Fibroblast of skin of left biceps (primary cell): ENCODE results near the gene GBX2.

Source experiments
- DNase-seq, 2 experiments: peaks; one replicate each; pipeline ENCODE4 v3.0.0-alpha.2; 2013; ENCODE audit warnings: low read depth in 2 of 2

Gene GBX2

DNA sequence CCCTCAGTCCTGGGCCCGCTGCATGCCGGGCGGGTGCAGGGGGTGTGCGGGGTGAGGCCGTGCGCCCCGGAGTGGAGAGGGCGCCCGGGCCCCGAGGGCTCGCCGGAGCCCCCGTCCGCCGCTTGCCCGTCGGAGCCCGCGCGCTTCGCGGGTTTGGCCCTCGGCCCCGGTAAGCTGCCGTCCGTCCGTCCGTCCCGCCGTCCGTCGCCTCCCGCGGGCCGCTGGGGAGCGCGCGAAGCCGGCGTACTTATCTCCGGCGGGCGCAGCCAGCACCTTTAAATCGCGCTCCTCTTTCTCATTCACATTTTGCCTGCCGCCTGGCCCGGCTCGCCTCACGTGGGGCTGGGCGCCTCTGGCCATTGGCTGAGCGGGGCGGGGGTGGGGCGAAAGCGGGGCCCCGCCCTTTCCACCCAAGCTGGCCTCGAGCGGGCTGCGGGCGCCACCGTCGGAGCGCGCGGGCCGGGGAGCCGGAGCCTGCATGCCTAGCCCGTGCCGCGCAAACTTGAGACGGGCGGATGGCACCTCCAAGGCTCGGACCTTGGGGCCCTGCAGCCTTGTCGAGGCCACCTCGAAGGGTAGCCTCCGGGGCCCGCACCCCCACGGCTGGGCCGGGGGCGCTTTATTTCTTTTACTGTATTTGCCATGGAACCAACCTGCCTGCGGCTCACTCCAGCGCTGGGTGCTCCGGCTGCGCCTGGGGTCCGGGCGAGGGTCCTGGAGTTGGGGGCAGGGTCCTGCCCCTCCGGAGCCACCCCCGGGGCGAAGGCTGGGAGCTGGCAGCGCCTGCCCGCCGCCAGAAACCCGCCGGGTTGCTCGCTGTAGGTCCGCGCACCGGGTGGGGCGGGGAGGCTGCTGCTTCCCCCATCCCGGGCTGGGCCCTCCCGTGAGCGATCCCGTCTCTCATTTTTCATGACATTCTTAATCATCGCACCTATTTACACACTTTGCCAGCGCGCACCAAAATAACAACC, at the start of gene GBX2:
Gene GBX2, minus strand, starts transcription at position 277 of the 971 bp plus-strand sequence. CDS start 415 bp downstream, outside the sequence.
- no peak for DNase-seq

DNA sequence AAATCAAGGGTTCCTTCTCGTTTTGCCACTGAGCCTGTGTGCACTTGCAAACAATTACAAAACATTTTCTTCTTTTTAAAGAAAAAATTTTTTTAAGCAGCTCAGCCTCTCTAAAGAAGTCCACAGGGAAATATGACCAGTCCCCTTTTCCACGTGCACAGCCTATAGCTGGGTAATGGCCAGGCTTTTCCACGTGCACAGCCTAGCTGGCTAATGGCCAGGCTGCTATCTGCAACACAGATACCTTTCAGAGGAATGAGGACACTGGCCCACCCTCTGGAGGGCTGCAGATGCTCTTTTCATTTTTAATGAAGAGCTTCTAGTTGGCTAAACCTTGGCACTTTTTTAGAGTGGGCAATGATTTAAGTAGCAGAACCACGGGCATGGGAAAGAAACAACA, 49.7 kb upstream of the GBX2 start:
- DNase-seq: no peak

DNA sequence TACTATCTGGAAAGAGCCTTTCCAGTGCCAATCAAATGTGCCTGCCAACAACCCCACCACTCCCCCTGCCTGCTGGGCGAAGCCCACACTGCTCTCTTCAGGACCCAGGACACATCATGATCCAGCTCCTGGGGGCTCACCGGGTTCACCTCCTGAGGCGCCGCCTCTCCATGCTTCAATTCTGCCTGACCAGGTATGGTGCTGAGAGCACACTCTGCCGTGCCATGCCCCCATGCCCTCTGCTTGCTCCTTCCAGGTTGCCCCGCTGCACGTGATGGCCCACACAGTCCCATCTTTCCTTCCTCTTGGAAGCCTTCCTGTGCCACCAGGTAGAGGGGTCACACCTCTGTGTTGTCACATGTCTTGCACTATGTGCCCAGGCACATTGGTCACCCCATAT, 48.5 kb upstream of the GBX2 start:
- DNase-seq: no peak

DNA sequence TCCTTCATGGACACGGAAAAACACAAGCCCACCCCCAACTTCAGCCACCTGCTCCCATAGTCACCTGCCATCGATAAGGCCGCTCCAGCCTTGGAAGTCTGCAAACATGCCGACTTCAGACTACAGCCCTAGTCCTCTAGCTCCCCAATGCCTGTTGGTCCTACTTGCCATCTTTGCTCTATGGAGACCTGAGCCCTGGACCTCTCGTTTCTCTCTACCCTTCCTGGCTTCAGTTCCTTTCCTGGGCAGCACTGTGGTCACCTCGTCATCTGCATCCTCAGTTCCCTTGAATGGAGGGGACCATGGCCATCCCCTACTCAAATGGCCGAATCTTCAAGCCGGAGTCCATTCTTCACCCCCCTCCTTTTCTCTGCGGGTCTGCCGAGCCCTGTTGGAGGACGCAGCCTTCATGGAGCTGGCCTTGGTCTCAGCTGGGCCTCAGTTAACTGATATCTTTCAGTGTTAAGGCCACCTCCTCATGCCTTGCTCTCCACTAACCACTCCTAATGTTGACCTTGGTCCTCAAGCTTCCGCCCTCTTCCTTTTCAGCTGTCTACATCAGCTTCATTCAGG, 47.7 kb upstream of the GBX2 start:
- DNase-seq: no peak

DNA sequence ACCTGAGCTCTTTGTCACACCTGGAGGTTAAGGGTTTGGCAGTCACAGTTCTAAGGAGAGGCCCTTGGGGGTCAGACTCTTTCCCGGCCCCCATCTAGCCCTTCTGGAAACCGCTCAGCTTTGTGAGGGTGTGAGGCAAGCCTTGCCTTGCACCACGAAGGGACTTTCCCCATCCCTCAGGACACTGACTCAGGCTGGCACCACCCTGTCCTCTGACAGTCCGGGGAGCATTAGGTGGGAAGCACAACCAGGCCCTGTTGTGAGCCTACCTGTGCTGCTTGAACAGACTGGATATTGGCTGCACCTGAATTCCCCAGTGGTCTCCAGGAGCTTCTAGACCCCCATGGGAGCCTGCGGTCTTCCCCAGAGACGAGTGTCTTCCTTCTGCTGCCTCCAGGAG, 47.0 kb upstream of the GBX2 start:
- DNase-seq: no peak

DNA sequence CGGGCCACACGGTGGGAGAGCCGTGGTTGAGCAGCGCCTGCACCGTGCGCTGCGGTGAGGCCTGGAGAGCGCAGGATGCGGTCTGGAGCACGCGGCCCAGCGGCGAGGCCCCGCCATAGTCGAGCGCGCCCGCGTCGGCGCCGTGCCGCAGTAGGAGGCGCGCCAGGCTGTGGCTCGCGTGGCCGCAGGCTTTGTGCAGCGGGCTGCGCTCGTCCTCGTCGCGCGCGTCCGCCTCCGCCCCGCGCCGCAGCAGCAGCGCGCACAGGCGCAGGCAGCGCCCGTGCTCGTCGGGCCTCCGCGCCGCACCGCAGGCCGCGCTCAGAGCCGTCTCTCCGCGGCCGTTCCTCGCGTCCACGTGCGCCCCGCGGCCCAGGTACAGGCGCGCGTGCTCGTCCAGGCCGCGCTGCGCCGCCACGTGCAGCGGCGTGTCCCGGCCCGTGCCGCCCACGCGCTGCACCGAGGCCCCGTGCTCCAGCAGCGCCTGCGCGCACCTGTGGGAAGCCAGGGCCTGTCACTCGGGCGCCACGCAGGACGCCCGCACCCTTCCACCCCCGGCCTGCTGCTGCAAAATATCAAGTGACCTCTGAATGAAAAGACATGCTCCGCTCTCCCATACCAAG, 46.3 kb upstream of the GBX2 start:
- DNase-seq: no peak

DNA sequence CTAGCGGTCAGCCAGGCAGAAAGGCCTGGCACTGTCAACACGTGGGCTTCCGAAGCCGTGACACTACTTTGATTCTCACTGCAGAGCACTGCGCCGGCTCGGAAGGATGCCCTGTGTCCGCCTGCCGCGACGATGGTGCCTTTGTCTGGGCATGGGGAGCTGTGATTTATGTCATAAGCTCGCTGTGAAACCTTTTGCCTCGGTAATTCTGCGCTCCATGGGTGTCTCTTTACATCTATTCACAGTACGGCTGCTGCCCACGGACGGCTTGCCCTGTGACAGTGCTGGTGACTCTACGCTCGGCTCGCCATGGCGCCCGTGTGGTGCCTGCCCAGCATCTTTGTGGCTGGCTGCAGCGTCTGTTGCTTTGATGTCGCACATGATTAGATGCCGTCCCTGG, 43.1 kb upstream of the GBX2 start:
- DNase-seq: no peak

DNA sequence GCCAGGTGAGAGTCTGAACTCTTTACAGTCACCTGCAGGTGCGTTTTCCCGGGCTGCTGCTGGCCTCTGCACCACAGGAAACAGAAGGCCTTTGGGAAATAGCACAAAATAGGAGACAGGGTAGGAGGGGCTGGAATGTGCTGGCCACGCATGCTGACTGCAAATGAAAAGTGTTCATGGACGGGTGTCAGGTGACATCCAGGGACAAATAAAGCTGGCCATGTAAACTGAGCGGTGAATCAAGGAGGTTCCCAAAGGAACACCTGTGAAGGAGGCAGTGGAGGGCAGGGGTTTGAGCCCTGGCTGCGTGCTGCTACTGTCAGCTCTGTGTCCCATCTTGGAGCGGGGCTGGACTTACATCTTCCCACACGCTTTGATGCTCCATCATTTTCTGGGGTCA, 42.4 kb upstream of the GBX2 start:
- no peak for DNase-seq

DNA sequence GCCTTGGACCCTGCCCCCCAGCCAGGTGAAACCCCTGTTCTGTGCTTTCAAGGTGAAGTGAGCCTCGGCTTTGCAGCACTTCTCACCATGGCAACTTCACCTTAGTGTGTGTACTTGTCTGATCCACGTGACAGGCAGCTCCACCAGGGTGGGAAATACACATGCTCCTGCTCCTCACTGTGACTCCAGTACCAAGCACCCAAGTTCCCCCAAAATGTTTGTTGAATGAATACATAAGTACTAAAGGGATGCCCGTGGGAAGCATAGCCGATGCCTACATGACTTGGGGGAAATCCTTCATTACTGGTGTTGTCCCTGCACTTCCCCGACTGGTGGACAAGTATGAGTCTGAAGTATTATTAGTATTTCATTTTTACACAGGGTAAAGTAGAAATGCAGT, 41.8 kb upstream of the GBX2 start:
- DNase-seq: no peak

- no peak for DNase-seq
Observed at GRCh38 chr2:236209535-236209934, 41.3 kb upstream of the GBX2 start.

GRCh38 chr2:236208019-236208926, 40.1 kb upstream of the GBX2 start:
- DNase-seq: no peak

DNA sequence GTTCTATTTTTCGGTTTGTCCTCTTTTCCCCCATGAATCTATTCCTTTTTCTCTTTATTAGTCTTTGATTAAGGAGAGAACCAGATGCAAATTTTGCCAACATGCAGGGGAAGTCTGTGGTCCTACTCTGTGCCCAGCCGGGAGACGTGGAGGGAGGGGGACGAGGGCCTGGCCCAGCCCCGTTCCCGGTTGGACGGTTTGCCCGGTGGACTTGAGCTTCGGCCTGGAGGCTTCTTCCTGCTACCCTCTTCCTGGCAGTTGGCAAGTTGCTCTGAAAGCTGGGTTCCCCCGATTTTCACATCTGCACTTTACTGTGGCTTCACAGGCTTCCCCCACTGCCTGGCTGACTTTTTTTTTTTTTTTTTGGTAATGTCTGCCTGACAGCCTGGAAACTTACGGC, 39.3 kb upstream of the GBX2 start:
- no peak for DNase-seq

GRCh38 chr2:236205867-236206645, 37.9 kb upstream of the GBX2 start:
- DNase-seq: no peak

DNA sequence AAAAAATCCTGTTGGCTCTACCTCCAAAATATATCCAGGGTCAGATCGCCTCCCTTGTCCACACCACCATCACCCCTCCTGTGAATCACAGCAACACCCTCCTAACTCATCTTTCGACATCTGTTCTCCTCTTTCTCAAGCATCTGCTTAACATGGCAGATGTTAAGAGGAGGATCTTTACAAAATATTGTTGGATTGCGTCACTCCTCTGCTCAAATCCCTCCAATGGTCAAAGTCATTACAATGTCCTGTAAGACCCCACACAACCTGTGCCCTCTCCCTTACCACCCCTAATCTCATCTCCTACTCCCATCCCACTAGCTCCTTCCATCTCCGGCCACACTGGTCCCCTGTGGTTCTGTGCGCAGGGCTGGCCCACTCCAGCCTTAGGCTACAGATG, 36.8 kb upstream of the GBX2 start:
- DNase-seq: no peak

- DNase-seq: no peak
Observed at GRCh38 chr2:236200378-236200777, 32.2 kb upstream of the GBX2 start.

DNA sequence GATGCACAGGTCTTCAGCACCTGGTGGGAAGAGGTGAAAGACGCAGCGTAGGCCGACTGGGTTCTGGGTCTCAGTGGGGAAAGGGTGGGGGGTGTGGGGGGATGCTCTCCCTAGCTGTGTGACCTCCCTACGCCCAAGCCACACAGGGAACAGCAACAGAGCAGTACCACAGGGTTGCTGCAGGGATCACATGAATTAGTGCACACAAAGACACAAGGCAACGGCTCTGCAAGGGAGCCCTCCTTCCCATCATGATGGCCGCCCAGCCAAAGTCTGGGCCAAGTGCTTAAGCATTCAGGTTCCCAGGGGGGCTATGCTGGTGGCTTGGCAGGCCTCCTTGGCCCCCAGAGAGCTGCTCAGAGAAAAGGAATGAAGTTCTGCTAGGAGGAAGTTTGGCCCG, 28.2 kb upstream of the GBX2 start:
- no peak for DNase-seq

- no peak for DNase-seq
Observed at GRCh38 chr2:236195726-236196125, 27.5 kb upstream of the GBX2 start.

DNA sequence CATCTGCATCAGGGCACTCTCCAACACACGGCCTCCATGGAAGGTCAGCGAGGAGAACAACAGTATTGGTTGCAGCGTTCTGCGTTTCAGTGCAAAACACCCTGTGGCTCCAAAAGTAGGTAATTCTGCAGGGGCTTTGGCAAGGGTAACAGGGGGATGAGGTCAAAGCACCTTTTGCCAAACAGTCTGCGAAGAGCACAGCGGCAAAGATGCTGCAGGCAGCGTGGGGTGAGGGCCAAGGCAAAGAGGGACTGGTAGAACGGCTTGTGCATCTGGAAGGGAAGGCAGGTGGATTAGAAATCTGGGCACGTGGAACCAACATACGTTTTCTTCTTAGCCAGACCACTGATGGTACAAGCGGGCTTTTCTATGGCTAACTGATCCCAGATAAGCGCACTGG, 26.6 kb upstream of the GBX2 start:
- no peak for DNase-seq

DNA sequence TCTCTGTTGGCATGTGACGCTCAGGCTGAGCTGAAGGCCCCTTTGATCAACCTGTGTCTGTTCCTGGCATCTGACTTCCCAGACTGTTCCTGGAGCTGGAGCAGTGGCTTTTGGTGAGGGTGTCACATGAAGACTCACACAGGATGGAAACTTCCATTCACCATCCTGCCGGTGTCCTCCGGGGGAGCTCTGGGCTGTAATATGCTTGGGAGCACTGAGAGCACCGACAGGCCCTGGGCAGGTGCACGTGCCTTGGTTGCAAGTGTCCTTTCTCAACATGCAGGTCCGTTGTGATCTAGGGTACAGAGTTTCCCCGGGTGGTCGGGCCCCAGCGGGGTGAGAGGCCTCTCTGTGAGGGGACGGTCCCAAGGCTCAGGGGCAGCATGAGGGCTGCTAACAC, 24.8 kb upstream of the GBX2 start:
- no peak for DNase-seq

DNA sequence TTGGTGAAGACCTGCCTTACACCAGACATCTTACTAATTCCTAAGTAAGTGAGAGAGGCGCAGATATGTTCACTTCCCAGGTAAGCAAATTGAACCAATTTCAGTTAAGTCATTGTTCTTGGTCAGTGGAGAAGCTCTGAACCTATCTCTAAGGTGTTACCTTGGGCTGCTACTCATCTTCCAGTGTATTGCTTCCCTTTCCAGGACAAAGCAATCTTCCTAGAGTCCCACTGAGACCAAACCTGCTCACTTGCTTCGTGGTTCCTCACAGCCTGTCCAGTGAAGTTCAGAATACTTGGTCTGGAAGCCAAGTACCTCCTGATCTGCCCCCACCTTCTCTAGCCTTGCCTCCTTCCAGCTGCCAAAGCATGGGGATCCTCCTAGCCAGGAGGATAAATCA, 22.5 kb upstream of the GBX2 start:
- no peak for DNase-seq

DNA sequence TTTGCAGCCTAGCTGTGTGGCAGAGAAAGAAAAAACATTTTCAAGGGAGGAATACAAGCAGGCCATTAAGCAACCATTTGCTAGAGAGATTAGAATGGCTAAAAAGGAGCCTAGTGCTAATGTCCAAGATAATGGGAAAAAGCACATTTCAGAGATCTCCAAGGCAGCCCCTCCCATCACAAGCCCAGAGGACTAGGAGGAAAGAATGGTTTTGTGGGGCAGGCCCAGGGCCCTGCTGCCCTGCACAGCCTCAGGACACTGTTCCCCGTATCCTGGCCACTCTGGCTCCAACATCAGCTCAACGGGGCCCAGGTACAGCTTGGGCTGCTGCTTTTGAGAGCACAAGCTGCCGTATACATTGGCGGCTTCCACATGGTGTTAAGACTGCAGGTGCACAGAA, 16.5 kb upstream of the GBX2 start:
- no peak for DNase-seq
